HepG2 (cell line): ENCODE data around the gene ESYT2. TPM values are rescaled to one million over a fixed set of nuclear protein-coding genes. Genes with fewer than 3 reads are reported as not detected.

ENCODE experiments used
- HNF4G ChIP-seq, 2 experiments: sonication (generic) in 1 of 2; formaldehyde crosslinking in 1 of 2; IDR thresholded peaks; 2 replicates each; pipeline versions ENCODE4 v1.4.0 to v1.6.1; 2011 to 2020; ENCODE audit warnings: borderline replicate concordance in 2 of 2, low read depth in 2 of 2, mild to moderate bottlenecking in 2 of 2, low read length in 1 of 2, missing genetic modification reagents in 1 of 2, moderate library complexity in 1 of 2
- KMT2A ChIP-seq: sonication (generic); formaldehyde crosslinking; IDR thresholded peaks from 2 replicates; pipeline ENCODE4 v1.4.0; 2020; ENCODE audit warnings: missing genetic modification reagents
- MAF1 ChIP-seq: sonication (generic); formaldehyde crosslinking; IDR thresholded peaks from 2 replicates; pipeline ENCODE4 v1.5.0; 2020; ENCODE audit warnings: missing genetic modification reagents, borderline replicate concordance
- MED8 ChIP-seq: sonication (generic); formaldehyde crosslinking; IDR thresholded peaks from 2 replicates; pipeline ENCODE4 v1.8.1; 2023; ENCODE audit warnings: mild to moderate bottlenecking, missing genetic modification reagents; ENCODE audit not compliant: insufficient replicate concordance
- NCOA5 ChIP-seq: sonication (generic); formaldehyde crosslinking; IDR thresholded peaks from 2 replicates; pipeline ENCODE4 v1.4.0; 2020; ENCODE audit warnings: missing genetic modification reagents
- NFKB2 ChIP-seq: sonication (generic); formaldehyde crosslinking; IDR thresholded peaks from 2 replicates; pipeline ENCODE4 v1.4.0; 2020; ENCODE audit warnings: missing genetic modification reagents, borderline replicate concordance
- PAF1 ChIP-seq: IDR thresholded peaks from 2 replicates; pipeline ENCODE4 v1.6.1; 2016; ENCODE audit warnings: missing genetic modification reagents, missing compliant biosample characterization
- POLR2G ChIP-seq: fragments of 200-400 bp; formaldehyde crosslinking; IDR thresholded peaks from 2 replicates; pipeline ENCODE4 v1.6.1; 2018; ENCODE audit warnings: mild to moderate bottlenecking, low read depth, low read length, moderate library complexity
- SAP130 ChIP-seq: IDR thresholded peaks from 2 replicates; pipeline ENCODE4 v1.6.1; 2016; ENCODE audit warnings: low read depth
- SNRNP70 ChIP-seq: fragments of 200-400 bp; formaldehyde crosslinking; IDR thresholded peaks from 2 replicates; pipeline ENCODE4 v1.6.1; 2017; ENCODE audit warnings: mild to moderate bottlenecking, low read depth, low read length, moderate library complexity
- TCF7L2 ChIP-seq: IDR thresholded peaks from 2 replicates; pipeline ENCODE4 v1.6.1; 2011; ENCODE audit warnings: mild to moderate bottlenecking, low read depth, low read length, moderate library complexity
- ZBTB42 ChIP-seq: sonication (generic); formaldehyde crosslinking; IDR thresholded peaks from 2 replicates; pipeline ENCODE4 v1.5.0; 2020; ENCODE audit warnings: mild to moderate bottlenecking, missing genetic modification reagents
- ZNF547 ChIP-seq: sonication (generic); formaldehyde crosslinking; IDR thresholded peaks from 2 replicates; pipeline ENCODE4 v1.5.1; 2020; ENCODE audit warnings: mild to moderate bottlenecking, missing genetic modification reagents
- ZNF788 ChIP-seq: sonication (generic); formaldehyde crosslinking; IDR thresholded peaks from 2 replicates; pipeline ENCODE4 v1.5.0; 2020; ENCODE audit warnings: mild to moderate bottlenecking, missing genetic modification reagents, borderline replicate concordance
- polyA plus RNA-seq, 8 experiments: library from polyadenylated mRNA; depleted of rRNA in 3 of 8; stranded (reverse) in 7 of 8; unstranded in 1 of 8; fragments of >200 nt; fragmentation: Illumina TruSeq in 4 of 8; extraction: Trizol in 4 of 8; gene quantifications; 2 replicates each; pipeline versions ENCODE4 v1.2.1 to v1.2.3, GENCODE V29; 2011 to 2016; ENCODE audit warnings: low read depth in 4 of 8, missing spikeins in 1 of 8, mixed read lengths in 1 of 8; ENCODE audit not compliant: insufficient read depth in 1 of 8
- total RNA-seq, 5 experiments: library from RNA; depleted of rRNA; stranded (reverse); fragments of >200 nt; fragmentation: Illumina TruSeq; extraction: Trizol; gene quantifications; 2 replicates each; pipeline ENCODE4 v1.2.3, GENCODE V29; 2016; ENCODE audit warnings: low read depth in 1 of 5
- TF ChIP-seq, protein P1 (sequence below): sonication (generic); formaldehyde crosslinking; IDR thresholded peaks from 2 replicates; pipeline ENCODE4 v1.5.1; 2020; ENCODE audit warnings: missing genetic modification reagents, mild to moderate bottlenecking, borderline replicate concordance
- TF ChIP-seq, protein P2 (sequence below): sonication (generic); formaldehyde crosslinking; IDR thresholded peaks from 2 replicates; pipeline ENCODE4 v1.8.1; 2023; ENCODE audit warnings: mild to moderate bottlenecking, missing genetic modification reagents, borderline replicate concordance
- TF ChIP-seq, protein P3 (sequence below): sonication (generic); formaldehyde crosslinking; IDR thresholded peaks from 2 replicates; pipeline ENCODE4 v1.8.0; 2022; ENCODE audit warnings: mild to moderate bottlenecking, missing genetic modification reagents
- TF ChIP-seq, protein P4 (sequence below): sonication (generic); formaldehyde crosslinking; IDR thresholded peaks from 2 replicates; pipeline ENCODE4 v1.4.0; 2020; ENCODE audit warnings: missing genetic modification reagents
- TF ChIP-seq, protein P5 (sequence below): IDR thresholded peaks from 2 replicates; pipeline ENCODE4 v1.6.1; 2016; ENCODE audit warnings: low read depth
- TF ChIP-seq, protein P6 (sequence below): sonication (generic); formaldehyde crosslinking; IDR thresholded peaks from 2 replicates; pipeline ENCODE4 v1.4.0; 2020; ENCODE audit warnings: mild to moderate bottlenecking, missing genetic modification reagents
- TF ChIP-seq, protein P7 (sequence below): sonication (generic); formaldehyde crosslinking; IDR thresholded peaks from 2 replicates; pipeline ENCODE4 v1.4.0; 2020; ENCODE audit warnings: mild to moderate bottlenecking, low read depth, missing genetic modification reagents

Gene ESYT2
- total and polyA plus RNA-seq, 2 of the 13 experiments (the other 11 are each of a cell fraction or from before 2014, with no cell fraction given): 28.5 to 37.3 TPM

DNA sequence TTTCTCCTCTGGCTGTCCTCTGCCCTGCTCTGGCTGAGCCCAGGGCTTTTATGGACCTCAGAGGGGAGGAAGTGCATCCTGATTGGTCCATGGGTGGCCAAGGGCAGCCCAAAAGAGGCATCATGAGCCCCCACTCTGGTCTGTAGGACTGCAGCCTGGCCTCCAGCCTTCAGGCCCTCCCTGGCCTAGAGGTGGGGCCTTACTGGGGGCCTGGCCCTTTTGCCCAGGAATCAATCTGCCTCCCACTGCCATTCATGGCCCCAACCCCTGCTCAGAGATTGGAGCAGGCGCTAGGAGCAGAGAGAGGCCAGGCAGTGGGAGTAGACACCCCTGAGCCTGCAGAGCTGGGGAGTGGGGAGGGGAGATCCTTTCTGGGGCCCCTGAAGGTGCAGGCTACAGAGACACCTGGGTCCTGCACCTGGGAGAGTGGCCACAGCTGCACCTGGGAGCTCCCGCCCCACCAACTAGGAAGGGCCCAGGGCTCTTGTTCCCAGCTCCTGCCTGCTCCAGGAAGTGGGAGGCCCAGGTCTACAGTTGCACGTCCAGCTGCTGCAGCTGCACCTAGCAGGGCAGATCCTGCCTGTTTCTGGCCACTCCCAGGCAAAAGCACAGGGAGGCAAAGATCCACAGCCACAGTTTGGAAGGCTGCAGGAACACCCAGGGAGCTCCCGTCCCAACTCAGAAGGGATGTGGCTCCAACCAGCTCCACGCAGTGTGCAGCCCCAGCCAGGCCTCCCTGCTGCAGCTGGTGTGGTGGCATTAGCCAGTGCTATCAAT, 20.6 kb upstream of the ESYT2 start (continued):
- TF ChIP-seq KMT2A (CRISPR knock-in tag): no peak
- TF ChIP-seq, protein P1, sequence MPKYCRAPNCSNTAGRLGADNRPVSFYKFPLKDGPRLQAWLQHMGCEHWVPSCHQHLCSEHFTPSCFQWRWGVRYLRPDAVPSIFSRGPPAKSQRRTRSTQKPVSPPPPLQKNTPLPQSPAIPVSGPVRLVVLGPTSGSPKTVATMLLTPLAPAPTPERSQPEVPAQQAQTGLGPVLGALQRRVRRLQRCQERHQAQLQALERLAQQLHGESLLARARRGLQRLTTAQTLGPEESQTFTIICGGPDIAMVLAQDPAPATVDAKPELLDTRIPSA (CRISPR knock-in tag): no peak
- TF ChIP-seq SNRNP70: no peak
- no peak for TF ChIP-seq HNF4G (IDR thresholded peaks at IDR 0.05; ENCODE audit: borderline replicate concordance, low read depth, low read length)
- no peak for TF ChIP-seq HNF4G (CRISPR knock-in tag; IDR thresholded peaks at IDR 0.05; ENCODE audit: borderline replicate concordance, low read depth)
- TF ChIP-seq PAF1 (CRISPR knock-in tag): no peak
- TF ChIP-seq, protein P2, sequence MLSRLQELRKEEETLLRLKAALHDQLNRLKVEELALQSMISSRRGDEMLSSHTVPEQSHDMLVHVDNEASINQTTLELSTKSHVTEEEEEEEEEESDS (CRISPR knock-in tag): no peak
- TF ChIP-seq, protein P3, sequence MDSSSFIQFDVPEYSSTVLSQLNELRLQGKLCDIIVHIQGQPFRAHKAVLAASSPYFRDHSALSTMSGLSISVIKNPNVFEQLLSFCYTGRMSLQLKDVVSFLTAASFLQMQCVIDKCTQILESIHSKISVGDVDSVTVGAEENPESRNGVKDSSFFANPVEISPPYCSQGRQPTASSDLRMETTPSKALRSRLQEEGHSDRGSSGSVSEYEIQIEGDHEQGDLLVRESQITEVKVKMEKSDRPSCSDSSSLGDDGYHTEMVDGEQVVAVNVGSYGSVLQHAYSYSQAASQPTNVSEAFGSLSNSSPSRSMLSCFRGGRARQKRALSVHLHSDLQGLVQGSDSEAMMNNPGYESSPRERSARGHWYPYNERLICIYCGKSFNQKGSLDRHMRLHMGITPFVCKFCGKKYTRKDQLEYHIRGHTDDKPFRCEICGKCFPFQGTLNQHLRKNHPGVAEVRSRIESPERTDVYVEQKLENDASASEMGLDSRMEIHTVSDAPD: no peak
- 0 out of 2 replicates have a peak, but pooled peaks have one; percentile 49 for TF ChIP-seq ZBTB42 (CRISPR knock-in tag)
- TF ChIP-seq TCF7L2: no peak
- TF ChIP-seq, protein P4, sequence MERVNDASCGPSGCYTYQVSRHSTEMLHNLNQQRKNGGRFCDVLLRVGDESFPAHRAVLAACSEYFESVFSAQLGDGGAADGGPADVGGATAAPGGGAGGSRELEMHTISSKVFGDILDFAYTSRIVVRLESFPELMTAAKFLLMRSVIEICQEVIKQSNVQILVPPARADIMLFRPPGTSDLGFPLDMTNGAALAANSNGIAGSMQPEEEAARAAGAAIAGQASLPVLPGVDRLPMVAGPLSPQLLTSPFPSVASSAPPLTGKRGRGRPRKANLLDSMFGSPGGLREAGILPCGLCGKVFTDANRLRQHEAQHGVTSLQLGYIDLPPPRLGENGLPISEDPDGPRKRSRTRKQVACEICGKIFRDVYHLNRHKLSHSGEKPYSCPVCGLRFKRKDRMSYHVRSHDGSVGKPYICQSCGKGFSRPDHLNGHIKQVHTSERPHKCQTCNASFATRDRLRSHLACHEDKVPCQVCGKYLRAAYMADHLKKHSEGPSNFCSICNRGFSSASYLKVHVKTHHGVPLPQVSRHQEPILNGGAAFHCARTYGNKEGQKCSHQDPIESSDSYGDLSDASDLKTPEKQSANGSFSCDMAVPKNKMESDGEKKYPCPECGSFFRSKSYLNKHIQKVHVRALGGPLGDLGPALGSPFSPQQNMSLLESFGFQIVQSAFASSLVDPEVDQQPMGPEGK (CRISPR knock-in tag): peak; percentile 92
- no peak for TF ChIP-seq NFKB2 (CRISPR knock-in tag)
- TF ChIP-seq MAF1 (CRISPR knock-in tag): no peak
- no peak for TF ChIP-seq MED8 (CRISPR knock-in tag)
- no peak for TF ChIP-seq ZNF547 (CRISPR knock-in tag)
- TF ChIP-seq, protein P5, sequence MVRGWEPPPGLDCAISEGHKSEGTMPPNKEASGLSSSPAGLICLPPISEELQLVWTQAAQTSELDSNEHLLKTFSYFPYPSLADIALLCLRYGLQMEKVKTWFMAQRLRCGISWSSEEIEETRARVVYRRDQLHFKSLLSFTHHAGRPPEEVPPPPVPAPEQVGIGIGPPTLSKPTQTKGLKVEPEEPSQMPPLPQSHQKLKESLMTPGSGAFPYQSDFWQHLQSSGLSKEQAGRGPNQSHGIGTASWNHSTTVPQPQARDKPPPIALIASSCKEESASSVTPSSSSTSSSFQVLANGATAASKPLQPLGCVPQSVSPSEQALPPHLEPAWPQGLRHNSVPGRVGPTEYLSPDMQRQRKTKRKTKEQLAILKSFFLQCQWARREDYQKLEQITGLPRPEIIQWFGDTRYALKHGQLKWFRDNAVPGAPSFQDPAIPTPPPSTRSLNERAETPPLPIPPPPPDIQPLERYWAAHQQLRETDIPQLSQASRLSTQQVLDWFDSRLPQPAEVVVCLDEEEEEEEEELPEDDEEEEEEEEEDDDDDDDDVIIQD (CRISPR knock-in tag): no peak
- no peak for TF ChIP-seq NCOA5 (CRISPR knock-in tag)
- TF ChIP-seq ZNF788: peak; percentile 89; the same call in 1 of the 2 replicates
- TF ChIP-seq, protein P6, sequence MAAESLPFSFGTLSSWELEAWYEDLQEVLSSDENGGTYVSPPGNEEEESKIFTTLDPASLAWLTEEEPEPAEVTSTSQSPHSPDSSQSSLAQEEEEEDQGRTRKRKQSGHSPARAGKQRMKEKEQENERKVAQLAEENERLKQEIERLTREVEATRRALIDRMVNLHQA (CRISPR knock-in tag): no peak
- peak; percentile 36; the same call in 1 of the 2 replicates for TF ChIP-seq SAP130
- TF ChIP-seq, protein P7, sequence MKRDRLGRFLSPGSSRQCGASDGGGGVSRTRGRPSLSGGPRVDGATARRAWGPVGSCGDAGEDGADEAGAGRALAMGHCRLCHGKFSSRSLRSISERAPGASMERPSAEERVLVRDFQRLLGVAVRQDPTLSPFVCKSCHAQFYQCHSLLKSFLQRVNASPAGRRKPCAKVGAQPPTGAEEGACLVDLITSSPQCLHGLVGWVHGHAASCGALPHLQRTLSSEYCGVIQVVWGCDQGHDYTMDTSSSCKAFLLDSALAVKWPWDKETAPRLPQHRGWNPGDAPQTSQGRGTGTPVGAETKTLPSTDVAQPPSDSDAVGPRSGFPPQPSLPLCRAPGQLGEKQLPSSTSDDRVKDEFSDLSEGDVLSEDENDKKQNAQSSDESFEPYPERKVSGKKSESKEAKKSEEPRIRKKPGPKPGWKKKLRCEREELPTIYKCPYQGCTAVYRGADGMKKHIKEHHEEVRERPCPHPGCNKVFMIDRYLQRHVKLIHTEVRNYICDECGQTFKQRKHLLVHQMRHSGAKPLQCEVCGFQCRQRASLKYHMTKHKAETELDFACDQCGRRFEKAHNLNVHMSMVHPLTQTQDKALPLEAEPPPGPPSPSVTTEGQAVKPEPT (CRISPR knock-in tag): peak; percentile 24; the same call in 1 of the 2 replicates
- TF ChIP-seq POLR2G: peak; percentile 92
